ENCODE measurements around the gene XKRX. TPM values are rescaled to one million over a fixed set of nuclear protein-coding genes. Genes with fewer than 3 reads are reported as not detected.

Gene XKRX
- total RNA-seq, 1 donor from 2014 or later, result 8.4 TPM

GRCh38 chrX:100868273-100868672 is 60.4 kb downstream of the XKRX start:
- Histone ChIP-seq H3K9me3 (no peaks in the 10 kb centered on the region), H3K4me1 (no peaks in the 10 kb centered on the region), H3K36me3 (no peaks in the 10 kb centered on the region), H3K4me3 (no peak overlapping the region), H3K27ac (no peak overlapping the region), H3K27me3 (no peaks in the 10 kb centered on the region)
- no peak for DNase-seq
- intact Hi-C loops (cut with DNase I), result no loop called here
- ATAC-seq, result no peak
- TF ChIP-seq CTCF (IDR thresholded peaks at IDR 0.05), result no peak

- intact Hi-C loops (cut with DNase I), result no loop called here
- DNase-seq, result no peak
- H3K4me3 ChIP-seq, result no peak overlapping the region
Measured at GRCh38 chrX:100864657-100865391, 63.9 kb downstream of the XKRX start.

More at GRCh38 chrX:100864657-100865391, 63.9 kb downstream of the XKRX start:
- Histone ChIP-seq H3K4me1 (no peaks in the 10 kb centered on the region), H3K27me3 (no peaks in the 10 kb centered on the region), H3K27ac (no peak overlapping the region), H3K36me3 (no peaks in the 10 kb centered on the region), H3K9me3 (no peaks in the 10 kb centered on the region)
- ATAC-seq, result no peak
- no peak for TF ChIP-seq CTCF (IDR thresholded peaks at IDR 0.05)

Other genes with a start within 250 kb of the XKRX start
- gene SYTL4, start 196.8 kb downstream of the XKRX start, total RNA-seq, result 16.4 TPM
- gene CSTF2, start 108.5 kb downstream of the XKRX start, total RNA-seq, result 12.2 TPM
- gene NOX1, start 54.6 kb downstream of the XKRX start, total RNA-seq, result not detected
- not detected for gene ARL13A, start 40.8 kb upstream of the XKRX start, total RNA-seq
- 20.9 TPM for gene TRMT2B, start 123.2 kb upstream of the XKRX start, total RNA-seq
- 1.5 TPM for gene TMEM35A, start 150.0 kb upstream of the XKRX start, total RNA-seq
- 1.2 TPM for gene CENPI, start 169.3 kb upstream of the XKRX start, total RNA-seq

Data from upper lobe of right lung (tissue), 1 donor.